VCaP (cell line): ENCODE data around the gene DLST.

ENCODE experiments used
- H3K27ac ChIP-seq: fragments of 450-650 bp; 2 replicates; pipeline ENCODE4 v1.5.1; 2017
- TF ChIP-seq, protein P1 (sequence below): fragments of 450-650 bp; conservative IDR thresholded peaks from 2 replicates; pipeline ENCODE4 v1.5.1; 2017; ENCODE audit warnings: mild to moderate bottlenecking, moderate library complexity

The DLST gene

DNA sequence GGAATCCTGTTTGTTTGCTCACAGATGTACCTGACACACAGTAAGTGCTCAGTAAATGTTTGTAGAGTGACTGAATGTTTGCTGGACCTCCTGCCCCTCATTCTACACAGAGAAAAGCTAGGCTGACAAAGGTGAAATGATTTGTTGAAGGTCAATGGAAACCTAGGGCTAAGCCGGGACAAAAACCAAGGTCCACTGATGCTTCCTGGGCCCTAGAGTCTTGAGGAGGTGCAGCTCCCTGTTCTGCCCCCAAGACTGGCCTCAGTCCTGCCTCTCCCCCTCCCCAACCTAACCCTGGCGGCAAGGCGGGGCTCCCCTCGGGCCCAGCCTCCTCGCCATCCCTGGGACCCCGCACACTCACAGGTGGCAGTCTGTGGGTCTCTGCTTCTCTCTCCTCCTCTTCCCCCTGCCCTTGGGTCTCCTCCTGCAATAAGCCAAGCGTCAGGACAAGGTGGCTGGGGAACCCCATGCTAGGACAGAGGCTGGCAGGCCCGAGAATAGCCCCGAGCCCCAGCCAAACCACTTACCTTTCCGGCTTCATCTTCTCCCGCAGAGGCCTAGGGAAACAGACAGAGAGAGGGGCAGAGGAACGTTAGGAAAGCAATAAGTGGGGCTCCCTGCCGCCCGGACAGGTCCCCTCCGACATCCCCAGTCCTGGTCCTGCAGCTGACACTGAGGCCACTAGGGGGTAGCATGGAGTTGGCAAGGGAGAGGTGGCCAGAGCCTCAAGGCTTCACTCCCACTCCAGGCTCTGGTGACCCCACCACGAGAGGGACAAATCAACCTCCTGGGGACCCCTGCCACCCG lies 64.3 kb downstream of the DLST start:
- TF ChIP-seq, protein P1, sequence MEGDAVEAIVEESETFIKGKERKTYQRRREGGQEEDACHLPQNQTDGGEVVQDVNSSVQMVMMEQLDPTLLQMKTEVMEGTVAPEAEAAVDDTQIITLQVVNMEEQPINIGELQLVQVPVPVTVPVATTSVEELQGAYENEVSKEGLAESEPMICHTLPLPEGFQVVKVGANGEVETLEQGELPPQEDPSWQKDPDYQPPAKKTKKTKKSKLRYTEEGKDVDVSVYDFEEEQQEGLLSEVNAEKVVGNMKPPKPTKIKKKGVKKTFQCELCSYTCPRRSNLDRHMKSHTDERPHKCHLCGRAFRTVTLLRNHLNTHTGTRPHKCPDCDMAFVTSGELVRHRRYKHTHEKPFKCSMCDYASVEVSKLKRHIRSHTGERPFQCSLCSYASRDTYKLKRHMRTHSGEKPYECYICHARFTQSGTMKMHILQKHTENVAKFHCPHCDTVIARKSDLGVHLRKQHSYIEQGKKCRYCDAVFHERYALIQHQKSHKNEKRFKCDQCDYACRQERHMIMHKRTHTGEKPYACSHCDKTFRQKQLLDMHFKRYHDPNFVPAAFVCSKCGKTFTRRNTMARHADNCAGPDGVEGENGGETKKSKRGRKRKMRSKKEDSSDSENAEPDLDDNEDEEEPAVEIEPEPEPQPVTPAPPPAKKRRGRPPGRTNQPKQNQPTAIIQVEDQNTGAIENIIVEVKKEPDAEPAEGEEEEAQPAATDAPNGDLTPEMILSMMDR: peak; percentile 93
- H3K27ac ChIP-seq: no peak overlapping the region

DNA sequence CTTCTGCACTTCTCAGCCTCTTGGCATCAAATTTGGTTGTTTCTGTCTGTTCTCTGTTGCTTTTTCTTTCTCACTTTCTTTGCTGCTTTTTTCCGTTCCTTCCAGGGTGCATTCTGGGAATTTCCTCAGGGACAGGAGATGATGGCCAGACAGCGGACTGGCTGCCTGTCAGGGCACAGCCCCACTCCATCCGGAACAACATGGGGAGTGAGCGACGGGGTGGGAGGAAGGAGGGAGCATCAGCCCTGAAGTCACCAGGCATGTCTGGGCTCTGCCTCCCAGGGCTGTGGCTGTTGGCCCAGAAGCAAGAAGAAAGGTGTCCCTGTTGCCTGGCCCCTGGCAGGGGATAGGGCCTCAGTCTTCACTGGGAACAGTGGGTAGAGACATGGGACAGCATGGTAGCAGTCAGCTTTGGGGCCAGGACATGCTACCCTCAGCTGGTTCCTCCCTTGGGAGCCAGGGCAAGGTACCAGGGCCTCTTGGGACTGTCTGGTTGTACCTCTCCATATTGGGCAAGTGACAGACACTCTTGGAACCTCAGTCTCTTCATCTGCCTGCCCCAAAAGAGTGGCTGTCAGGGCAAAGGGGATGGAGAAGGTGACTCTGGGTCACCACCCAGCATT lies 65.1 kb downstream of the DLST start:
- TF ChIP-seq, protein P1: no peak; the same call in none of the 2 replicates
- no peak overlapping the region for H3K27ac ChIP-seq

DNA sequence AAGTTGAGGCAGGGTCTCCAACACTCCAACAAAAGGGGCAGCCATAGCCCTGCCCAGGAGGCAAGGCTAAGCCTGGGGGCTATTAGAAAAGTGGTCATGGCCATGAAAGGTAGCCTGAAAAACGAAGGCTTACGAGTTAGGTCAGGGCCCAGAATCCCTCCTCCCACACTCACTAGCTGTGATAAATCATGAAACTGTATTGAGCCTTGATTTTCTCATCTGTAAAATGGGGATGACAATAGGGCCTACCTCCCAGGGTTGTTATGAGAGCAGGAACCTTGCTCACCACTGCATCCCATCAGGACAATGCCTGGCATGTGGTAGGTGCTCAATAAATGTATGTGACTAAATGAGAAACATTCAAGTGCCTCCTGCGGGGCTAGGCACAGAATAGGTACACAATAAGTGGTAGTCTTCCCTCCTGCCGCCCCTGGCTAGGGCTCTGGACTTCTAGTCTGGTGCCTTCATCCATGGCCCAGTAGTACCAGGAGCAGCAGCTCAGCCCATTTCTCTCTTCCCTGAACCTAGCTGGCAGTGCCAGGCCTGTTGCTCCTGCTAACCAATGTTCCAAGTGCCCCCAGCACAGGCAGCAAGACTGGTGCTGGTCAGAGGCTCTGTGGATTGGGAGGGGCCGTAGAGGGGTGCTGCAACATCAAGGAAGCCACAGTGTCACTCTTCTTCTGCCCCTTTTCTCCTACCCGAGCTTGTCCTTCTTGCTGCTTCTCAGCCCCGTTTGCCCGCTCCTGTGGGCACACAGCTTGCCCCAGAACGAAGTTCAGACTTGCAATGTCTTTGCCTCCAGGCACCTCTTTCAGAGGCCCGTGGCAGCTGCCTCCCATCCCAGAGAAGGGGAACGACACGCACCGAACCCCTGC lies 65.9 kb downstream of the DLST start:
- TF ChIP-seq, protein P1: no peak
- H3K27ac ChIP-seq: no peak overlapping the region

DNA sequence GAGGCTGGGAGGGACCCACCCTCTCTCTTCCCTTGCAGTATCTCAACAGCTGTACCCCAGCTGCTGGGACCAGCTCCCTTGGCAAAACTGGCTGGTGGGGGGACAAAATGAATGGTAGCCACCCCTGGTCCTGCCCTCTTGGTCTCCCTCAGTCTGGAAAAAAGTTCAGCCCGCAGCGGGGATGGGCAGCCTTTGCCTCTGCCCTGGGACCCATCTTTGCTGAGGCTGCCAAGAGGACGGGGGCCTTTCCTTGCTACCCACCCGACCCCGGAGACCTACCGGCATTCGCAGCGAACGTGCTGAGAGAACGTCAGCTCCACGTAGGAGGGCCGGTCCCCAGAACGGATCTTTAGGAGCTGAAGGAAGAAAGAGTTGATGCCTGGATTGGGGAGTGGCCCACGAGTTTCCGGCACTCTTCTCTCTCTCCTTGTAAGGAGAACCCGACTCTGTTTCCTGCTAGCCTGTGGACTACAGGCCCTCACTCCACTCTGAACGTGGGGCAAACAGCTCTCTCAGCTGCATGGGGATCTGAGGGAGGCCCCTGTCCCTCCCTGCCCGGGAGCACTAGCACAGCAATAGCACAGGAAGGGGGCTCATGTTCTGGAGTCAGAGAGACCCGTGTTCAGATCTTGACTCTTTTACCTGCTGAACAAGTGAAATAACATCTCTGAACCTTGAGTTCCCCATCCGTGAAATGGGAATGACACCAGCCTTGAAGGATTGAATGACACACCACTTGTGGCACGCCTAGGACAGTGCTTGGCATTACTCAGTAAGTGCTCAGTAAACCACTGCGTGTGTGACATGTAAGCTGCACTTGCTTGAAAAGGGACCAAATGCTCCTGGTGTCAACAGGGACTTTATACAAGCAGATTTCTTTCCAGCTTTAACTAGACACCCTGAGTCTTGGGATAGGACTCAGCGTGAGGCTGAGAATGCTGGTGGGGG lies 66.8 kb downstream of the DLST start:
- TF ChIP-seq, protein P1: no peak
- no peak overlapping the region for H3K27ac ChIP-seq

DNA sequence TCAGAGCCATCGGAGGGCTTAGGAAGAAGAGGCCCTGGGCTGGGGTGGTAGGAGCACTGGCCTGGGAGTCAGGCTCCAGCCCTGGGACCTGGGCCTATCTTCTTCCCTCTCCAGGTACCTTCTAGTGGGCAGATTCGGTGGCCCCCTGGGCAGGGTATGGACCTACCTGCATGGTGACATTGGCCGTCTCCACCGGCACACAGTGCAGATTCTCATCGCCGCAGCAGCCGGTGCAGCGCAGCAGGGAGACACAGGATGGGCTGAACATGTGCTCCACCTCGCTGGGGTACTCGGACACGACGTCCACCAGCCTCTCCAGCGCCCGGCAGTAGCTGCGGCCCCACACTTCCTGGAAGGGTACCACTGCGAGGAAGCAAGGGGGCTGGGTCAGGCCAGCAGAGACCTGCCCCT lies 67.5 kb downstream of the DLST start:
- TF ChIP-seq, protein P1: no peak
- H3K27ac ChIP-seq: no peak overlapping the region

DNA sequence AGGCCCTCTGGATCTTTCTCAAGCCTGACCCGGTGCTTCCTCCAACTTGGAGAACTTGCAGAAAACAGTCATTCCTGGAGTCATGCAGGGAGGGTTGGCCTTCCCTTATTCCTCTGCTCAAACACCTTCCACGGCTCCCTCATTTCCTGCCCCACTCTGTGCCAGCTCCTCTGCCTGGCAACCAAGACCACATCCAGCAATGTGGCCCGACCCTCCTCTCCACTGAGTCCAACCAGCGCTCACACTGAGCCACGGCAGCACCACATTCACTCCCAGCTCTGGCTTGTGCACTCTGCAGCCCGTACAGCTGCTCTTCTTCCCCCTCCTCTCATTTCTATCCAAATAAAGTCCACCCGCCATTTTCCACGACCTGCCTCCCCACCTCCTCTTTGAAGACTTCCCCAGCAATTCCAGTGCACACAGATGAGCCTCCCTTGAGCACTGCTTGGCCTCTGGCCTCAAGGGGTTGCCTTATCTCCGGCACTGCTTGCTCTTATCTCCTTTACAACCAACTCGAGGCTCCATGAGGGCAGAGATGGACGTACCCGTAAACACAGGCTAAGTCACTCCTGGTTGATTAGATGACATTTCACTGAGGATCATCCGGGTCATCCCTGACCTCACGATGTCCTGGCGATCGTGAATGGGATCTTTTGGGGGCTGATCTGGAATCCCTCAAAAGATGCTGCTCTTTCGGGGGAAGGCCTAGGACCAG lies 68.3 kb downstream of the DLST start:
- TF ChIP-seq, protein P1: no peak
- H3K27ac ChIP-seq: no peak overlapping the region
